Panc1 (cell line): ENCODE results near the gene PROX2. TPM values are rescaled to one million over a fixed set of nuclear protein-coding genes. Genes with fewer than 3 reads are reported as not detected.

Experiments used
- ATAC-seq: fragments of 200-7000 bp; cut with Tn5 transposase; 2 replicates; pipeline ENCODE4 v1.9.1; 2020; ENCODE audit warnings: mild to moderate bottlenecking, moderate library complexity
- BruUV-seq: library from RNA; stranded (reverse); fragments of 400-500 nt; replicated peaks from 2 replicates; lab custom pipeline; 2021; lab: Mats Ljungman, UMichigan
- CTCF ChIA-PET: fragments of 300-600 bp; sonication (Branson Sonifier 250); formaldehyde crosslinking; loops from one replicate; lab custom pipeline; 2022; ENCODE audit warnings: antibody characterized with exemption; lab: Charles Lee
- POLR2A ChIA-PET: fragments of 300-600 bp; sonication (Branson Sonifier 250); formaldehyde crosslinking; loops from one replicate; lab custom pipeline; 2022; ENCODE audit warnings: antibody characterized with exemption; lab: Charles Lee
- DNase-seq: peaks from one replicate; pipeline ENCODE4 v3.0.0-alpha.2; 2010; ENCODE audit warnings: low read depth, low spot score
- H3K27ac ChIP-seq: 2 replicates; pipeline ENCODE4 v1.5.1; 2011; ENCODE audit warnings: mild to moderate bottlenecking, low read length, inconsistent platforms
- H3K27me3 ChIP-seq: fragments of 200-500 bp; sonication (Bioruptor generic); 2 replicates; pipeline ENCODE4 v1.6.0; 2014; ENCODE audit warnings: low read length, inconsistent platforms; ENCODE audit not compliant: control insufficient read depth, insufficient read depth
- H3K36me3 ChIP-seq: fragments of 200-500 bp; sonication (Bioruptor generic); 2 replicates; pipeline ENCODE4 v1.5.1; 2014; ENCODE audit warnings: inconsistent platforms, mild to moderate bottlenecking, low read length, moderate library complexity; ENCODE audit not compliant: control insufficient read depth, insufficient read depth
- H3K4me1 ChIP-seq: 2 replicates; pipeline ENCODE4 v1.5.1; 2011; ENCODE audit warnings: inconsistent platforms, mild to moderate bottlenecking, low read length, moderate library complexity; ENCODE audit not compliant: control insufficient read depth, insufficient read depth
- H3K4me3 ChIP-seq, 2 experiments: 2 replicates each; pipeline ENCODE4 v1.5.1; 2011 to 2012; ENCODE audit warnings: low read depth in 2 of 2, low read length in 2 of 2, mild to moderate bottlenecking in 2 of 2, inconsistent platforms in 1 of 2, moderate library complexity in 1 of 2
- H3K9me3 ChIP-seq: fragments of 200-500 bp; sonication (Bioruptor generic); 2 replicates; pipeline ENCODE4 v1.5.1; 2014; ENCODE audit warnings: low read depth, mild to moderate bottlenecking, inconsistent platforms, low read length, moderate library complexity; ENCODE audit not compliant: control insufficient read depth, insufficient read depth
- CTCF ChIP-seq: fragments of 450-650 bp; IDR thresholded peaks from 2 replicates; pipeline ENCODE4 v1.5.1; 2017; ENCODE audit warnings: mild to moderate bottlenecking
- POLR2AphosphoS5 ChIP-seq: IDR thresholded peaks from 2 replicates; pipeline ENCODE4 v1.6.1; 2012; ENCODE audit warnings: mild to moderate bottlenecking, low read depth, low read length, moderate library complexity
- REST ChIP-seq, 2 experiments: IDR thresholded peaks; 2 replicates each; pipeline ENCODE4 v1.6.1; 2011 to 2012; ENCODE audit warnings: low read depth in 2 of 2, control low read depth in 1 of 2, low read length in 1 of 2, mild to moderate bottlenecking in 1 of 2, moderate library complexity in 1 of 2; ENCODE audit not compliant: insufficient read depth in 1 of 2
- SIN3A ChIP-seq: IDR thresholded peaks from 2 replicates; pipeline ENCODE4 v1.6.1; 2012; ENCODE audit warnings: low read depth, mild to moderate bottlenecking, low read length, moderate library complexity, borderline replicate concordance; ENCODE audit not compliant: insufficient read depth
- TCF7L2 ChIP-seq: IDR thresholded peaks from 2 replicates; pipeline ENCODE4 v1.6.1; 2011; ENCODE audit warnings: mild to moderate bottlenecking, low read depth, low read length, inconsistent platforms
- in situ Hi-C: cut with HindIII; loops from 2 replicates; pipeline ENCODE4 v1.10.0; 2016; ENCODE audit warnings: low sequenced_read_pairs, low pct_unique_long_range_greater_than_20kb
- intact Hi-C: fragments of 100-400 bp; cut with micrococcal nuclease; formaldehyde crosslinking; loops from one replicate; pipeline ENCODE4 v1.10.0; 2022; ENCODE audit not compliant: unreplicated experiment
- total RNA-seq: library from RNA; stranded (reverse); gene quantifications from one replicate; pipeline ENCODE4 v1.2.1, GENCODE V29; 2021; ENCODE audit not compliant: unreplicated experiment

PROX2 gene
- total RNA-seq, 1 experiment from 2014 or later = not detected

- Histone ChIP-seq H3K27me3 (no peaks in the 10 kb centered on the region), H3K4me1 (no peaks in the 10 kb centered on the region), H3K27ac (no peak overlapping the region), H3K9me3 (no peaks in the 10 kb centered on the region), H3K4me3 (no peak overlapping the region), H3K36me3 (no peaks in the 10 kb centered on the region)
- intact Hi-C loops (no loop called here), in situ Hi-C loops (no loop called here)
- ChIA-PET POLR2A (no interaction called here), CTCF (interaction anchor here (0.6 to 0.9 kb wide), 2 partner anchors 11 to 263 kb away, joined by 4 to 5 read pairs; no protein-coding TSS in a partner anchor)
- no TSS peak for BruUV-seq
- DNase-seq (no peak), ATAC-seq (no peak)
- TF ChIP-seq REST (IDR thresholded peaks at IDR 0.05; ENCODE audit: insufficient read depth in 1 of 2, low read depth in 2 of 2, low read length in 1 of 2) = no peak
- TF ChIP-seq POLR2AphosphoS5 = no peak
- no peak for TF ChIP-seq TCF7L2
Measured at GRCh38 chr14:74871819-74872218, 4.1 kb downstream of the PROX2 start.

GRCh38 chr14:74868739-74869138 lies 7.2 kb downstream of the PROX2 start:
- no TSS peak for BruUV-seq
- Histone ChIP-seq H3K4me3 (no peak overlapping the region), H3K4me1 (no peaks in the 10 kb centered on the region), H3K27me3 (no peaks in the 10 kb centered on the region), H3K27ac (no peak overlapping the region), H3K36me3 (no peaks in the 10 kb centered on the region), H3K9me3 (no peaks in the 10 kb centered on the region)
- CTCF ChIA-PET = interaction anchor here (0.7 kb wide), 1 partner anchor 20 kb away, joined by 3 read pairs; no protein-coding TSS in a partner anchor
- no peak for ATAC-seq
- POLR2A ChIA-PET = no interaction called here
- intact Hi-C loops (loop anchor here (10.0 kb wide), 1 partner anchor 426 kb away; no protein-coding TSS in a partner anchor), in situ Hi-C loops (no loop called here)
- DNase-seq = no peak
- TF ChIP-seq TCF7L2 (no peak), POLR2AphosphoS5 (no peak), SIN3A (no peak), CTCF (no peak), REST (IDR thresholded peaks at IDR 0.05; ENCODE audit: insufficient read depth in 1 of 2, low read depth in 2 of 2, low read length in 1 of 2) (no peak)
